LNCaP clone FGC (cell line): ENCODE data around the gene DDIAS.
A peak's percentile ranks its signal among the peaks of the same experiment; 100 is the strongest.
"Not testable (repeated sequence)": the region's sequence is repeated elsewhere in the genome, so short reads cannot be mapped to it uniquely, and the experiment has no call there.

Source experiments
- DNase-seq: peaks from one replicate; pipeline ENCODE4 v3.0.0-alpha.2; 2011; ENCODE audit warnings: low read depth
- H3K4me3 ChIP-seq: 2 replicates; pipeline ENCODE4 v1.5.1; 2011; ENCODE audit warnings: mild to moderate bottlenecking, low read depth, low read length, control low read depth
- CTCF ChIP-seq: IDR thresholded peaks from 2 replicates; pipeline ENCODE4 v1.5.1; 2012; ENCODE audit warnings: mild to moderate bottlenecking; ENCODE audit not compliant: control insufficient read depth, insufficient read depth; ENCODE audit errors: extremely low read depth

Gene DDIAS

GRCh38 chr11:82903843-82904586, 2.5 kb downstream of the DDIAS start:
- TF ChIP-seq CTCF: no peak
- no peak overlapping the region for H3K4me3 ChIP-seq
- DNase-seq: no peak

GRCh38 chr11:82906236-82906635, 4.7 kb downstream of the DDIAS start:
- DNase-seq: no peak
- no peak overlapping the region for H3K4me3 ChIP-seq
- peak; percentile 51 for TF ChIP-seq CTCF

GRCh38 chr11:82906931-82907330, 5.4 kb downstream of the DDIAS start:
- H3K4me3 ChIP-seq: no peak overlapping the region
- DNase-seq: no peak
- TF ChIP-seq CTCF: no peak

- no peak overlapping the region for H3K4me3 ChIP-seq
- TF ChIP-seq CTCF: no peak
- no peak for DNase-seq
These were observed 5.8 kb downstream of the DDIAS start for GRCh38 chr11:82907371-82907770.

GRCh38 chr11:82908311-82908710, 6.8 kb downstream of the DDIAS start:
- DNase-seq: no peak
- H3K4me3 ChIP-seq: no peak overlapping the region
- TF ChIP-seq CTCF: no peak

- no peak for TF ChIP-seq CTCF
- no peak overlapping the region for H3K4me3 ChIP-seq
- DNase-seq: no peak
These were observed 7.6 kb downstream of the DDIAS start for GRCh38 chr11:82909015-82909640.

- H3K4me3 ChIP-seq, DNase-seq: not testable (repeated sequence)
These were observed 18.2 kb downstream of the DDIAS start for GRCh38 chr11:82919786-82920185.

- not testable (repeated sequence) for H3K4me3 ChIP-seq, DNase-seq
These were observed 18.7 kb downstream of the DDIAS start for GRCh38 chr11:82920227-82920626.

GRCh38 chr11:82922396-82923173, 21.0 kb downstream of the DDIAS start:
- not testable (repeated sequence) for H3K4me3 ChIP-seq, DNase-seq
